Effector CD4-positive, alpha-beta T cell (primary cell): ENCODE data around the gene AMBN.
"Not testable (repeated sequence)": the region's sequence is repeated elsewhere in the genome, so short reads cannot be mapped to it uniquely, and the experiment has no call there.

Source experiments
- DNase-seq: peaks from one replicate; pipeline ENCODE4 v3.0.0-alpha.2; 2020

Gene AMBN

GRCh38 chr4:70613306-70614183 lies 21.5 kb downstream of the AMBN start:
- DNase-seq, result no peak

- DNase-seq, result no peak
Measured at GRCh38 chr4:70614184-70614555, 22.1 kb downstream of the AMBN start.

- no peak for DNase-seq
Measured at GRCh38 chr4:70619288-70619687, 27.2 kb downstream of the AMBN start.

- DNase-seq, result no peak
Measured at GRCh38 chr4:70619778-70620177, 27.7 kb downstream of the AMBN start.

DNA sequence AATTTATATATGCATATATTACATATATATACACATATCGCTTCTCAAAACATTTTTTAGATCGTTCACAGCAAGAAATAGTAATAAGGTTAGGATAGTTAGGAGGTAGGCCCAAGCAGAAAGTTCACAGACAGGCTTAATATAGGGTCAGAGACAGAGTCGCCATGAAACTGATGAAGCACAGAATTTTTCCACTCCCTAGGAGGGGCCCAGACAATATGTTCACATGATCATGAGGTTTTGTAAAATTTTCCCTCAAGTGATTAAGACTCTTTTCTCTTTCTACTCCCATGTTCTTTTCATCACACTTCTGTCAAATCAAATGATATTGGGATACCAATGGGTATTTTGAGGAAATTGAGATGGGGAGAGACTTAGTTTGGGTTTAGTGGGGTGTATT lies 31.3 kb downstream of the AMBN start:
- DNase-seq, result no peak

GRCh38 chr4:70624226-70624793 lies 32.3 kb downstream of the AMBN start:
- no peak for DNase-seq

DNA sequence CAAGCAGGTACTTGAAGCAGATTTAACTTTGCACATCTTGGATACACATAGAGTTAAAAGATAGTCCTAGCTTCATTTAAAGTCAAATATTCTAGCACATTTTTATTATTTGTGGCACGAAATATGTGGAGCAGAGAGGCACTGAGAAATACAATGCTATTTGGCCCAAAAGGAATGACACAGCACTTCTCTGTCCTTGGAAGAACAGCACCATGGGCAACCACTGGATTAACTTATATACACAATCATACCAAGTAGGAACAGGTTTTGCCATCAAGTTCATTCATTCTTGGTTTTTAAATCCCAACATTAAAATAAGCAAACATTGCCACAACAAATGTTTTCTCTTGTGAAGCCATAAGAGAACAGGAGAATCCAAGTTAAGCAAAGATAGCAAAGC lies 35.6 kb downstream of the AMBN start:
- DNase-seq, result no peak

DNA sequence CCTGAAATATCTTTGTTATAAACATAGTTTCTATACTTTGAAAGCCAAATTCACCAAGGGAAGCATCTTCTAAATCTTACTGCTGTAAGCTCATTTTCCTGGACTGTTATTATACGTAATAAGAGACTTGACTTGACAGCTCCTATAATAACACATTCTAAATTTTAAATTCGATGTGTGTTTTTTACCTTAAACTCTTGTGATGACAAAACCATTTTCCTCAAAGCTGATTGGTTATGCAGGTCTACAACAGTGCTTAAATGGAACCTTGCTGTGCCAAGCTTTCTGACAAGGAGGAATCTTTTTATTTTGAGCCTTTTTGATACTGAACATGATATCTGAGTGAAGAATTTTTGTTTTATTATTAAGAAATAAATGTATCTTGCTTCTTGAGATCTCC lies 36.4 kb downstream of the AMBN start, which contains the start of gene ENAM:
TSS of gene ENAM (plus strand) at position 301 of the 400 bp plus-strand sequence. CDS start 757 bp downstream, outside the sequence.
- DNase-seq, result no peak

DNA sequence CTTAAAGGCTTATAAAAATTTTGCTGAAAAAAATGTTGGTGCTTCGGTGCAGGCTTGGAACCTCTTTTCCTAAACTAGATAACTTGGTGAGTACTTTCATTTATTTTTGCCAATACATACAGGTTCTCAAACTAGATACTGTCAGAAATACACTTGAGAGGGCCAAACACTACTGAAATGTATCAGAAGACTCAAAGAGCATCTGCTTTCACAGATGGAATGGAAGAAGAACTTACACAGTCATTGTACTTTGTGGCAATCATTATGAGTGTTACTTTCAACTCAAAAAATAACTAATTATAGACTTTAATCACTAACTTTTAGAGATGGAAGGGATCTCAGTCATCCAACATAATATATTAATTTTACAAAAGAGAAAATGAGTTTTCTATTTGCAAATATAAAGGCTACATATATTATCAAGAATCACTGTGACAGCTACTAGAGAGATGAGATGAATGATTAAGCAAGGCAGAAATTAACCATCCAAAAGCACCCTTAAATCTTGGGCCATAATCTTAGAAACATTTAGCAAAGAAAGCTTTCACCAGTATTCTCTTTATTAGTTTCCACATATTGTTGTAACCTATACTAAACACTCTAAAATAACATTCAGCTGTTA lies 37.5 kb downstream of the AMBN start:
- DNase-seq, result no peak

- no peak for DNase-seq
Measured at GRCh38 chr4:70630162-70630561, 38.1 kb downstream of the AMBN start.

- no peak for DNase-seq
Measured at GRCh38 chr4:70632028-70632427, 40.0 kb downstream of the AMBN start.

GRCh38 chr4:70634482-70634881 lies 42.4 kb downstream of the AMBN start:
- DNase-seq, result no peak

DNA sequence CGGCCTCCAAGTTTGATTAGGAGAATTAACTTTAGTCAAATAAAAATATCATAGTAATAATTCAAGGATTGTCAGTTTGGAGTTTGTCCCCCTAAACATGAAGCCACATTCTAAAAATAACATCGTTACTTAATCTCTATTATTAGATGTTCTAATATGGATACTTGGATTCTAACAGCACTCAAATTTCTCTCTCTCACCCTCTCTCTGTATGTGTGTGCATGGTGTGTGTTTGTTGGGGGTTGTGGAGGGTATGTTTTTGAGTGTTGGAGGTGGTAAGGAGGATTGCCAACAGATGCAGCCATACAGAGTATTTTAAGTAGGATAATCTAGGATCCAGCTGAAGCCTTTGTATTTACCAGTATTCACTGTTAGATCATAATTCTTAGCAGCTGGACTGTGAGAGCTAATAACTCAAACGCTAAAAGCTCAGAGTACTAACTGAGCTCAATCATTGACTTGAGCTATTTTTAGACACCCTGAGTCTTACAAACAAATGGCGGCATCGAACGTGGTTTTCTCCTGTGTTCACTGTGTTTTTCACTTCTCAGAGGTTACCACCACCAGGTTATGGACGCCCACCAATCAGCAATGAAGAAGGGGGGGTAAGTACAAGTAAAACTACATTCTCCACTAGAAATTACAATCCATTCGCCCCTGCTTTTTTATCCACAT lies 45.3 kb downstream of the AMBN start:
- no peak for DNase-seq

DNA sequence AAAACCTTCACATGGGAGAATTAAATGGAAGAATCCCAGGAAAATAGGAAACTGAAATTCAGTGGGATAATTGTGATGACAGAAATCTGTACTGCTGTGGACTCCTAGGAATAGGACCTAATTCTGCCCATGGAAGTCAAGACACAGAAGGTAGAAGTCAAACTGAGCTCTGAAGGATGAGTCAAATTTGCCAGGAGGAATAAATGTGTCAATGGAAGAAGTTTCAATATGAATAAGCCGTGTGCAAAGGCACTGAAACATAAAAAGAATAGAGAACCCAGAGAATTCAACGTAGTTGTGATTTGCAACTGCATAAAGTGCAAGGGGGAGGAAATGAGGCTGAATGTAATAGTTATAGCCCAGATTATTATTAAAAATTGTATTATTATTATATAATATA lies 48.1 kb downstream of the AMBN start:
- no peak for DNase-seq

DNA sequence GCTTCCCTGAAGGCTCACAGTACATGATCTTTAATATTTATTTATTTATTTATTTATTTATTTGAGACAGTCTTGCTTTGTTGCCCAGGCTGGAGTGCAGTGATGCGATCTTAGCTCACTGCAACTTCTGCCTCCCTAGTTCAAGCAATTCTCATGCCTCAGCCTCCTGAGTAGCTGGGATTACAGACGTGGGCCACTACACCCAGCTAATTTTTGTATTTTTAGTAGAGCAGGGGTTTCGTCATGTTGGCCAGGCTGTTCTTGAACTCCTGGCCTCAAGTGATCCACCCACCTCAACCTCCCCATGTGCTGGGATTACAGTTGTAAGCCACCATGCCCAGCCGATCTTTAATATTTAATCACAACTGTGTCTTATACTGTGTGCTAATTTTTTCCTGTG lies 58.7 kb downstream of the AMBN start:
- DNase-seq, result not testable (repeated sequence)

GRCh38 chr4:70651864-70652506 lies 59.9 kb downstream of the AMBN start:
- DNase-seq, result no peak

DNA sequence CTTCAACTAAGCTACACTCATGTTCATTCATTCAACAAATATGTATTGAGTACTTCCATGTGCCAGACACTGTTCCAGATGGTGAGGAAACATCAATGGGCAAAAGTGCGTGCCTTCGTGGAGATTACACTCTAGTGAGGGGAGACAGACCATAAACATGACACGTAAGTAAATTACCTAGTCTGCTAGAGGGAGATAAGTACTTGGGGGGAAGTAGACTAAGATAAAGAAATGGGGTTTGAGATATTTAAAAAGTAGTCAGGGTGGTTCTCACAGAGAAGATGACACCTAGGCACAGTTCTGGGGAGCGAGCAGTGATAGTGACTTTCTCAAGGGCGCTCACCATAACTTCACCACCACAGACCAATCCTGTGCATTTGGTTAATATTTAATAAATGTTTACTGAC lies 62.6 kb downstream of the AMBN start:
- DNase-seq, result no peak
